HT1080 (cell line): ENCODE data around the gene SP6. TPM values are rescaled to one million over a fixed set of nuclear protein-coding genes. Genes with fewer than 3 reads are reported as not detected.
A peak's percentile ranks its signal among the peaks of the same experiment; 100 is the strongest.

Source experiments
- DNase-seq: peaks from one replicate; pipeline ENCODE4 v3.0.0-alpha.2; 2015; ENCODE audit warnings: low read depth
- total RNA-seq: library from RNA; depleted of rRNA; stranded (reverse); fragments of >200 nt; shearing (Covaris generic); gene quantifications from 2 replicates; pipeline ENCODE4 v1.2.3, GENCODE V29; 2014

Gene SP6
- total RNA-seq, 1 experiment from 2014 or later: 1.8 TPM

GRCh38 chr17:47813512-47814031, 37.4 kb downstream of the SP6 start:
- DNase-seq: no peak

GRCh38 chr17:47813077-47813476, 37.9 kb downstream of the SP6 start:
- DNase-seq: no peak

GRCh38 chr17:47812146-47812920, 38.6 kb downstream of the SP6 start:
- no peak for DNase-seq

GRCh38 chr17:47811709-47812108, 39.3 kb downstream of the SP6 start:
- no peak for DNase-seq

GRCh38 chr17:47810901-47811635, 39.9 kb downstream of the SP6 start:
- no peak for DNase-seq

- DNase-seq: peak; percentile 93
Measured at GRCh38 chr17:47810200-47810821, 40.7 kb downstream of the SP6 start.

- no peak for DNase-seq
Measured at GRCh38 chr17:47808830-47809480, 42.0 kb downstream of the SP6 start.

GRCh38 chr17:47808036-47808829, 42.7 kb downstream of the SP6 start:
- DNase-seq: no peak

GRCh38 chr17:47807421-47807820, 43.5 kb downstream of the SP6 start:
- no peak for DNase-seq

- DNase-seq: no peak
Measured at GRCh38 chr17:47806913-47807255, 44.1 kb downstream of the SP6 start.

- no peak for DNase-seq
Measured at GRCh38 chr17:47806026-47806912, 44.7 kb downstream of the SP6 start.

GRCh38 chr17:47804461-47804860, 46.5 kb downstream of the SP6 start:
- DNase-seq: no peak

GRCh38 chr17:47803751-47804150, 47.2 kb downstream of the SP6 start:
- no peak for DNase-seq

GRCh38 chr17:47803201-47803600, 47.8 kb downstream of the SP6 start:
- DNase-seq: no peak

GRCh38 chr17:47802341-47803022, 48.5 kb downstream of the SP6 start:
- DNase-seq: peak; percentile 44

GRCh38 chr17:47801906-47802305, 49.1 kb downstream of the SP6 start:
- DNase-seq: no peak

GRCh38 chr17:47801176-47801765, 49.7 kb downstream of the SP6 start:
- DNase-seq: no peak

GRCh38 chr17:47800686-47801085, 50.3 kb downstream of the SP6 start:
- no peak for DNase-seq

- no peak for DNase-seq
Measured at GRCh38 chr17:47797797-47798196, 53.2 kb downstream of the SP6 start.
